ENCODE results near the gene CCM2.

The CCM2 gene

DNA sequence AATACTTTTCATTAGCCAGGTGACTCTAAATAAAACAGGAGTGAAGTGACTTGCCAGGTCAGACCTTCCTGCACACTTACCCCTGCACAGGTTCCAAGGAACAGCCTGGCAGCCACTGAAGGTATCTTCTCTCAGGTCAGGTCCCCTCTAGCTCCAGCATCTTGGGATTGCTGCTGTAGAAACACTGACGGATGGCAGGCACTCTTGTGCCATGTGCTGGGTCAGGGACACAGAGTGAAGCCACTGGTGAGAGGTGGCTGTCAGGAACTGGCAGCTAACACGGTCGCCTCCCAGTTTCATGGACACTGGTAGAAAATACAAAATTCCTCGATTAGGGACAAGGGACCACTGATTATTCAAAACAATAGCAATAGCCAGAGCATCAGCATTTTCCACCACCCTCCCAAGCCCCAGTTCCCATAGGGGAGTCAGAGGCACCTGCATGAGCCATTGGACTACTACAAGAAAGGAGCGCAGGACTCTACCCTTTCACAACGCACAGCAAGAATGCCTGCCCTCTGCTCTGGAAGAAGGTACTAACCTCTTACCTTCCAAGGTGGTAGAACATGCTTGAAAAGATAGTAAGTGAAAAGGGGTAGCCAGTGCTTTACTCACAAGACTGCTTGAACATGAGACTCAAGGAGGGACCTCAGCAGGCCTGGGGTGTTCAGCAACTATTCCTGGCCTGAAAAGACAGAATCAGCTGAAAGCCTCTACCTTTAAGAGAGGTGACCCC lies 16.1 kb upstream of the CCM2 start:
- Histone ChIP-seq H3K27ac (ENCODE audit: low read depth, low read length) (no peak overlapping the region), H3K27me3 (ENCODE audit: control insufficient read depth in 1 of 2, insufficient read depth in 2 of 2, low read length in 2 of 2) (no peaks in the 10 kb centered on the region), H3K4me1 (ENCODE audit: control insufficient read depth in 1 of 2, insufficient read depth in 2 of 2, low read length in 2 of 2) (peaks cover 42 to 47% of the 10 kb centered on the region in 2 donors), H3K36me3 (ENCODE audit: control insufficient read depth in 1 of 2, insufficient read depth in 2 of 2, low read length in 2 of 2) (peaks cover 20 to 48% of the 10 kb centered on the region in 2 donors), H3K9ac (ENCODE audit: low read depth in 1 of 2, low read length in 2 of 2) (no peak overlapping the region), H3K9me3 (ENCODE audit: control insufficient read depth in 1 of 2, low read length in 2 of 2) (no peaks in the 10 kb centered on the region), H3K4me3 (ENCODE audit: low read depth in 1 of 2, low read length in 2 of 2) (peak overlapping the region in 1 of 2 donors; percentile 89)

DNA sequence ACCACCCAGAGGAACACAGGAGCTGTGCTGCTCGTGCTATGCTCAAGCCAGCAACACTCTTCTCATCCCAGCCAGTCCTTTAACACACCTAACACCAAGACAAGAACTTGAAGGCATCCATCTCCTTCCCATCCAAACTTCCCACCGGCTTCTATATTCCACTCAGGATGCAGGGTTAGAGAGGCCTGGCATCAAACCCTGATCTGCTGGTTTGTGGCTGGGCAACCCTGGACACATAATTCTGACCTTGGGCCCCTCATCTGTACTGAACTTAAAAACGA lies 15.6 kb upstream of the CCM2 start:
- Histone ChIP-seq H3K27me3 (ENCODE audit: control insufficient read depth in 1 of 2, insufficient read depth in 2 of 2, low read length in 2 of 2) (no peaks in the 10 kb centered on the region), H3K4me3 (ENCODE audit: low read depth in 1 of 2, low read length in 2 of 2) (peak overlapping the region; percentile 76 to 89), H3K9ac (ENCODE audit: low read depth in 1 of 2, low read length in 2 of 2) (no peak overlapping the region), H3K9me3 (ENCODE audit: control insufficient read depth in 1 of 2, low read length in 2 of 2) (no peaks in the 10 kb centered on the region), H3K4me1 (ENCODE audit: control insufficient read depth in 1 of 2, insufficient read depth in 2 of 2, low read length in 2 of 2) (peaks cover 40 to 44% of the 10 kb centered on the region in 2 donors), H3K27ac (ENCODE audit: low read depth, low read length) (no peak overlapping the region), H3K36me3 (ENCODE audit: control insufficient read depth in 1 of 2, insufficient read depth in 2 of 2, low read length in 2 of 2) (peaks cover 20 to 47% of the 10 kb centered on the region in 2 donors)

DNA sequence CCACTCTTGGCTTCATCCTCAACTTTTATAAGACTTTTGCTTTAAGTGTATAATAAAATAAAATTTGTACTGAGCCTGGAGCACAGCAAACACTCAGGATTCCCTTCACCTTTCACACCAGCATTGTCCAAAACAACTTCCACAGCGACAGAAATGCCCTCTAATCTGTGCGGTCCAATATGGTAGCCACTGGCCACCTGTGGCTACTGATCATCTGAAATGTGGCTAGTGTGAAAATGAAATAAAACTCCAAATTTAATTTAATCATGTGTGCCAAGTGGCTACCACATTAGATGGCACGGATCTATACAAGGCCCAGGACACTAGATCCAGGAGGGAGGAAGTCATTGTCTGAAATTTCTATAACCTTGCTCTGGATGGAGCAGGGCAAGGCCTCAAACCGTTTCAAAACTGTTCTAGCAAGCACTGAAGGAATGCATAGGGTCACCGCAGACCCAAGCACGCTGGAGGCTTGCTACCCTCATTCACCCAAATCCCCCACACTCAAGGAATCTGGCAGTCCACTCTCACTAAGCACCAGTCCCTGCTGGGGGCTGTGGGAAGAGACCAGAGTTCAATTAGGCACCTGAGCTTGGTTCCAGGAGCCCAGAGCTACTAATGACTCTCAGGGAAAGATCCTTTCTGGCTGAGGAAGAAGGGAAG lies 14.8 kb upstream of the CCM2 start:
- H3K9ac ChIP-seq (ENCODE audit: low read depth in 1 of 2, low read length in 2 of 2) = peak overlapping the region; percentile 95 to 96
- peaks cover 32 to 36% of the 10 kb centered on the region in 2 donors for H3K4me1 ChIP-seq (ENCODE audit: control insufficient read depth in 1 of 2, insufficient read depth in 2 of 2, low read length in 2 of 2)
- H3K9me3 ChIP-seq (ENCODE audit: control insufficient read depth in 1 of 2, low read length in 2 of 2) = no peaks in the 10 kb centered on the region
- no peak overlapping the region for H3K27ac ChIP-seq (ENCODE audit: low read depth, low read length)
- H3K27me3 ChIP-seq (ENCODE audit: control insufficient read depth in 1 of 2, insufficient read depth in 2 of 2, low read length in 2 of 2) = no peaks in the 10 kb centered on the region
- H3K4me3 ChIP-seq (ENCODE audit: low read depth in 1 of 2, low read length in 2 of 2) = peak overlapping the region; percentile 76 to 89
- peaks cover 20 to 44% of the 10 kb centered on the region in 2 donors for H3K36me3 ChIP-seq (ENCODE audit: control insufficient read depth in 1 of 2, insufficient read depth in 2 of 2, low read length in 2 of 2)

DNA sequence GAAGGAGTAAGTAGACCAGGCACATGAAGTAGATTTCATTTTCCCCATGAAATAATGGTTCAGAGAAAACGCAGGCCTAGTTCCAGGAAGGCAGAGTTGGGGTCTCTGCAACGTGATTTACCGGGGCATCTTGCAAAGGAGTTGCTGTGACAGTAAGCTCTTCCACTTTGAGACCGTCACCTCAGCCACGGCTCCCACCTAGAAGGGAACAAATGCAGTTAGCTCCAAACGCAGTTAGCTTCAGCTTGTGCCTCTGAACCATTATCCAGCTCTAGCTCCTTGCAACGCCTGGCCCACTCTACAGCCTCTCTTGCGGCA lies 14.1 kb upstream of the CCM2 start:
- H3K9ac ChIP-seq (ENCODE audit: low read depth in 1 of 2, low read length in 2 of 2) = peak overlapping the region; percentile 95 to 96
- peaks cover 25 to 29% of the 10 kb centered on the region in 2 donors for H3K4me1 ChIP-seq (ENCODE audit: control insufficient read depth in 1 of 2, insufficient read depth in 2 of 2, low read length in 2 of 2)
- H3K36me3 ChIP-seq (ENCODE audit: control insufficient read depth in 1 of 2, insufficient read depth in 2 of 2, low read length in 2 of 2) = peaks cover 20 to 40% of the 10 kb centered on the region in 2 donors
- no peaks in the 10 kb centered on the region for H3K9me3 ChIP-seq (ENCODE audit: control insufficient read depth in 1 of 2, low read length in 2 of 2)
- H3K27me3 ChIP-seq (ENCODE audit: control insufficient read depth in 1 of 2, insufficient read depth in 2 of 2, low read length in 2 of 2) = no peaks in the 10 kb centered on the region
- H3K4me3 ChIP-seq (ENCODE audit: low read depth in 1 of 2, low read length in 2 of 2) = peak overlapping the region; percentile 76 to 89
- peak overlapping the region; percentile 93 for H3K27ac ChIP-seq (ENCODE audit: low read depth, low read length)

DNA sequence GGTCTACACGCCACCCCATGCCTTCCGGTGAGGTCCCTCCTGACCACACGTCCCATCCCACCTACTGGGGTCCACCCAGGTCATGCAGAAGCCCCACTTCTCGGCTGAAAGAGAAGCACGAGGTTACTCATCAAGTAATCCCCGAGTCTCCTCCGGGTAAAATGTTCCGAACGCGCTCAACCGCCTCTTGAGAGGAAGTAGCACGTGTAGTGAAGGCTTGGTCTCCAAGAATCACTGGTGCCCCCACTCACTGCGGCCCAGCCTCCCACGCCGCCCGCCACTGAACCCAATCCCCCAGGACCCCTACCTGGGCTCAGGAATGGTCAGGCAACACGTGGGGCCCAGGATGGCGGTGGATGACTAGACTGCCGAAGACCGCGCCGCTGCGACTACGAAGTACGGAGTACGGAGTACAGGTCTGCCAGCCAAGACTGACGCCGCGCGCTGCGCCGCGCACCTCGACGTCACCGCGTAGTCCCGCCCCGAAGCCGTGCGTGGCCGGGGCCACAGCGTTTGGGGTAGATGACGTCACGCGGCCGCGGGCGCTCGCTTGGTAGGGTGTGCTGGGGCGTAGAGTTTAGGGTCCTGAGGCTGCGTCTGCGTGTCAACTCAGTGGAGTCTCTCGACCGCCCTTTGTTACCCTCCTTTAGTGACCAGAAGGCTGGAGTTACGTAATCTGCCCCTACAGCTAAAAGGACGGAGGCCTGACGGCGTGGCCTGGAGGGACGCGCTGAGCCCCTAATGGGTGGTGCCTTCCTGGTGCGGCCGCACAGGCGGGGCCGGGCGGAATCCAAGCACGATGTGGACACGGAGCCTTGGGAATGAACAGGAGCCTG lies 13.6 kb upstream of the CCM2 start:
- H3K4me1 ChIP-seq (ENCODE audit: control insufficient read depth in 1 of 2, insufficient read depth in 2 of 2, low read length in 2 of 2) = peaks cover 22 to 25% of the 10 kb centered on the region in 2 donors
- H3K27ac ChIP-seq (ENCODE audit: low read depth, low read length) = peak overlapping the region; percentile 93
- H3K4me3 ChIP-seq (ENCODE audit: low read depth in 1 of 2, low read length in 2 of 2) = peak overlapping the region; percentile 76 to 89
- H3K9me3 ChIP-seq (ENCODE audit: control insufficient read depth in 1 of 2, low read length in 2 of 2) = no peaks in the 10 kb centered on the region
- H3K36me3 ChIP-seq (ENCODE audit: control insufficient read depth in 1 of 2, insufficient read depth in 2 of 2, low read length in 2 of 2) = peaks cover 20 to 34% of the 10 kb centered on the region in 2 donors
- peak overlapping the region; percentile 95 to 96 for H3K9ac ChIP-seq (ENCODE audit: low read depth in 1 of 2, low read length in 2 of 2)
- H3K27me3 ChIP-seq (ENCODE audit: control insufficient read depth in 1 of 2, insufficient read depth in 2 of 2, low read length in 2 of 2) = no peaks in the 10 kb centered on the region

DNA sequence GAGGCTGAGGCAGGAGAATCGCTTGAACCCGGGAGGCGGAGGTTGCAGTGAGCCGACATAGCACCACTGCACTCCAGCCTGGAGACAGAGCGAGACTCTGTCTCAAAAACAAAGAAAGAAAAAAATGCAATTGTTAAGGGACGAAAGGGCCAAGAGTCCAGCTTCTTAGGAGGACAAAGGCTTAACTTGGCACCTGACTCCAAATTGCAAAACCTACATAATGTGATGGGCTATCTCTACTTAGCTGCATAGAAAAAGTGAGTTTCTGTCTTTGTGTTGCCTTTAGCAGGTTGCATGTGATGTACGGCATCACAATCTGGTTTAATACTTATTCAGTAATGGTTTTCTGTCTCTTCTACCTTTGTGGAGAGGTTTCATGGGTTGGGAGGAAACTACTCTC lies 12.5 kb upstream of the CCM2 start:
- H3K27ac ChIP-seq (ENCODE audit: low read depth, low read length) = no peak overlapping the region
- no peaks in the 10 kb centered on the region for H3K9me3 ChIP-seq (ENCODE audit: control insufficient read depth in 1 of 2, low read length in 2 of 2)
- peaks cover 19 to 28% of the 10 kb centered on the region in 2 donors for H3K36me3 ChIP-seq (ENCODE audit: control insufficient read depth in 1 of 2, insufficient read depth in 2 of 2, low read length in 2 of 2)
- H3K27me3 ChIP-seq (ENCODE audit: control insufficient read depth in 1 of 2, insufficient read depth in 2 of 2, low read length in 2 of 2) = no peaks in the 10 kb centered on the region
- peak overlapping the region in 1 of 2 donors; percentile 96 for H3K9ac ChIP-seq (ENCODE audit: low read depth in 1 of 2, low read length in 2 of 2)
- H3K4me1 ChIP-seq (ENCODE audit: control insufficient read depth in 1 of 2, insufficient read depth in 2 of 2, low read length in 2 of 2) = peaks cover 22 to 25% of the 10 kb centered on the region in 2 donors
- no peak overlapping the region for H3K4me3 ChIP-seq (ENCODE audit: low read depth in 1 of 2, low read length in 2 of 2)

DNA sequence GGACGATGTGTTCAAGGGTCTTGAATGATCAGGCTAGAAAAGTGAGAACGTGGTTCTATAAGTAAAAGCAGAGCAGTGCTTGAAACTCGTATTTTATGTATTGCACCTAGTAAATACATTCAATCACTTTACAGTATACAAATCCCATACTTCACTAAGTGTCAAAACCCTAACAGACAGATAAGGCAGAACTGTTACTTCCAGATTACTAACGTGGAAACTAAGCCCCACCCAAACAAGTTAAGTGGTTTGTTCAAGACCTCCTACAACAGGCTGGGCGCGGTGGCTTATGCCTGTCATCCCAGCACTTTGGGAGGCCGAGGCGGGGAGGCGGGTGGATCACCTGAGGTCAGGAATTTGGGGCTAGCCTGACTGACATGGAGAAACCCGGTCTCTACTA lies 12.0 kb upstream of the CCM2 start:
- Histone ChIP-seq H3K36me3 (ENCODE audit: control insufficient read depth in 1 of 2, insufficient read depth in 2 of 2, low read length in 2 of 2) (peaks cover 14 to 23% of the 10 kb centered on the region in 2 donors), H3K9me3 (ENCODE audit: control insufficient read depth in 1 of 2, low read length in 2 of 2) (no peaks in the 10 kb centered on the region), H3K9ac (ENCODE audit: low read depth in 1 of 2, low read length in 2 of 2) (no peak overlapping the region), H3K4me3 (ENCODE audit: low read depth in 1 of 2, low read length in 2 of 2) (no peak overlapping the region), H3K4me1 (ENCODE audit: control insufficient read depth in 1 of 2, insufficient read depth in 2 of 2, low read length in 2 of 2) (peaks cover 22 to 25% of the 10 kb centered on the region in 2 donors), H3K27me3 (ENCODE audit: control insufficient read depth in 1 of 2, insufficient read depth in 2 of 2, low read length in 2 of 2) (no peaks in the 10 kb centered on the region), H3K27ac (ENCODE audit: low read depth, low read length) (no peak overlapping the region)

DNA sequence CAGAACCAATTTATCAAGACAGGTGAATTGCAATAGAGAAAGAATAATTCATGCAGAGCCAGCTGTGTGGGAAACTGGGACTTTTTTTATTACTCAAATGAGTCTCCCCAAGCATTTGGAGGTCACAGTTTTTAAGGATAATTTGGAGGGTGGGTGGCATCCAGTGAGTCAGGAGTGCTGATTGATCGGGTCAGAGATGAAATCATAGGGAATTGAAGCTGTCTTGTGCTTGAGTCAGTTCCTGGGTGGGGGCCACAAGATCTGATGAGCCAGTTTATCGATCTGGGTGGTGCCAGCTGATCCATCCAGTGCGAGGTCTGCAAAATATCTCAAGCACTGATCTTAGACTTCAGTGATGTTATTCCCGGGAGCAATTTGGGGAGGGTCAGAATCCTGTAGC lies 11.3 kb upstream of the CCM2 start:
- Histone ChIP-seq H3K4me3 (ENCODE audit: low read depth in 1 of 2, low read length in 2 of 2) (no peak overlapping the region), H3K27ac (ENCODE audit: low read depth, low read length) (no peak overlapping the region), H3K9me3 (ENCODE audit: control insufficient read depth in 1 of 2, low read length in 2 of 2) (no peaks in the 10 kb centered on the region), H3K27me3 (ENCODE audit: control insufficient read depth in 1 of 2, insufficient read depth in 2 of 2, low read length in 2 of 2) (no peaks in the 10 kb centered on the region), H3K36me3 (ENCODE audit: control insufficient read depth in 1 of 2, insufficient read depth in 2 of 2, low read length in 2 of 2) (peaks cover 7 to 16% of the 10 kb centered on the region in 2 donors), H3K9ac (ENCODE audit: low read depth in 1 of 2, low read length in 2 of 2) (no peak overlapping the region), H3K4me1 (ENCODE audit: control insufficient read depth in 1 of 2, insufficient read depth in 2 of 2, low read length in 2 of 2) (peaks cover 22% of the 10 kb centered on the region in 2 donors)

DNA sequence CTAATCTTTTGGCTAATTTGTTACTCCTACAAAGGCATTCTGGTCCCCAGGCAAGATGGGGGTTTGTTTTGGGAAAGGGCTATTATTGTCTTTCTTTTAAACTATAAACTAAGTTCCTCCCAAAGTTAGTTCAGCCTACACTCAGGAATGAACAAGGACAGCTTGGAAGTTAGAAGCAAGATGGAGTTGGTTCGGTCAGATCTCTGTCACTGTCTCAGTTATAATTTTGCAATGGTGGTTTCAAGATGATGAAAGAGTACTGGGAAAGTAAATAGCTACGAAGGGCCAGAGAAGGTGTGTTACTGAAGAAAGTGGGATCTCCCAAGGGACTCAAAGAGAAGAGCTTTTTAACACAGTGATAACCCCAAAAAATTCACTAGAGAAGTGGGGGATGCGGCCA lies 10.9 kb upstream of the CCM2 start:
- H3K4me1 ChIP-seq (ENCODE audit: control insufficient read depth in 1 of 2, insufficient read depth in 2 of 2, low read length in 2 of 2) = peaks cover 18 to 22% of the 10 kb centered on the region in 2 donors
- no peaks in the 10 kb centered on the region for H3K27me3 ChIP-seq (ENCODE audit: control insufficient read depth in 1 of 2, insufficient read depth in 2 of 2, low read length in 2 of 2)
- H3K27ac ChIP-seq (ENCODE audit: low read depth, low read length) = no peak overlapping the region
- H3K4me3 ChIP-seq (ENCODE audit: low read depth in 1 of 2, low read length in 2 of 2) = no peak overlapping the region
- no peaks in the 10 kb centered on the region for H3K9me3 ChIP-seq (ENCODE audit: control insufficient read depth in 1 of 2, low read length in 2 of 2)
- H3K9ac ChIP-seq (ENCODE audit: low read depth in 1 of 2, low read length in 2 of 2) = no peak overlapping the region
- H3K36me3 ChIP-seq (ENCODE audit: control insufficient read depth in 1 of 2, insufficient read depth in 2 of 2, low read length in 2 of 2) = peaks cover 3 to 11% of the 10 kb centered on the region in 2 donors

Measured in duodenal mucosa (tissue), 2 donors.